Cortex of kidney (tissue), 1 donor: ENCODE results near the gene STIM1.

ENCODE experiments used
- DNase-seq: peaks from one replicate; lab custom pipeline; 2025; lab: John Stamatoyannopoulos, UW

STIM1 gene

DNA sequence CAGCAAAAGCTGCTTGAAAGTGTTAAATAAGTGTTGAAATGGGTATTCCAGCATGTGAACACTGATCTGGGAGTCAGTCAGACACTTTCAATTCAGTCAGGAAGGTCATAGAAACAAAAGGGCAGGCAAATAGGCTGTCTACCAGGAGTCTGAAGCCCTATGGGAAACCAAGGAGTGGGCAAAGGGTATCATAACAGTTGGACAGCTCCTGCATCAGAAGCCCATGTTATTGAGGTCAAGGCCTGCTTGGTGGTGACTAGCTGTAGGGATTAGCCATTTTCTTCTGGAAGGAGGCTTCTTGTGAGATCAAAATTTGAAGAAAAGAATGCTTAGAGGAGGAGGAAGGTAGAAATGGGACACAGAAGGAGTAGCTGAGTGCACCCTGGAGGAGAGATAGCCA, 97.3 kb downstream of the STIM1 start:
- DNase-seq: no peak

- no peak for DNase-seq
These were observed 97.9 kb downstream of the STIM1 start for GRCh38 chr11:3953327-3953726.

DNA sequence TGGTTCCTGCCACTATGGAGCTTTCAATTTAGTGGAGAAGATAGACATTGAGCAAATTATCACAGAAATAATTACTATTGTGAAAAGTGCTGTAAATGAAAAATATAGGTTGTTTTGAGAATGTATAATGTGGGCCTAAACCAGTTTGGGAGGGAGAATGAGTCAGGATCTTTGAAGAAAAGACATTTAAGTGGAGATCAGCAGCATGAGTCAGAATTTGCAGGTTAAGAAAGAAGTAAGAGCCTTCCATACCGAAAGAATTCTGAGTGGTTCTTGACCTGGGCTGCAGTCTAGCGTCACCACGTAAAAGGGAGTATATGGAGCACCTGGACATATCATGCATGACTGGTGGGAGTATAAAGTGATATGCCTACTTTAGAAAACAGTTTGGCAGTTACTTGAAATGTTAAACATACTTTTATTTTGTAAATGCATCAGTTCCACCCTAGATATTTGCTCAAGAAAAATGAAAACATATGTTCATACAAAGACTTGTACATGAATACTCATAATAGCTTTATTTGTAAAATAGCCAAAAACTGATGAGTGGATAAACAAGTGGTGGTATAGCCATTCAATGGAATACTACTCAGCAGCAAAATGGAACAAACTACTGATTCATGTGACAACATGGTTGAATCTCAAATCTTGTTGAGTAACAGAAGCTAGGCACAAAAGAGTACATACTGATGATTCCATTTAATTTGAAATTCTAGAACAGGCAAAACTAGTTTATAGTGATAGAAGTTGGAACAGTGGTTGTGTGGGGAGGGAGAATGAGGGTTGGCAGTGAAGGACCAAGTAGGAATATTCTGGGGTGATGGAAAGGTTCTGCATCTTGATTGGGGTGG, 99.2 kb downstream of the STIM1 start:
- no peak for DNase-seq

- DNase-seq: no peak
These were observed 99.8 kb downstream of the STIM1 start for GRCh38 chr11:3955299-3955665.

GRCh38 chr11:3956038-3956437, 100.6 kb downstream of the STIM1 start:
- DNase-seq: no peak

DNA sequence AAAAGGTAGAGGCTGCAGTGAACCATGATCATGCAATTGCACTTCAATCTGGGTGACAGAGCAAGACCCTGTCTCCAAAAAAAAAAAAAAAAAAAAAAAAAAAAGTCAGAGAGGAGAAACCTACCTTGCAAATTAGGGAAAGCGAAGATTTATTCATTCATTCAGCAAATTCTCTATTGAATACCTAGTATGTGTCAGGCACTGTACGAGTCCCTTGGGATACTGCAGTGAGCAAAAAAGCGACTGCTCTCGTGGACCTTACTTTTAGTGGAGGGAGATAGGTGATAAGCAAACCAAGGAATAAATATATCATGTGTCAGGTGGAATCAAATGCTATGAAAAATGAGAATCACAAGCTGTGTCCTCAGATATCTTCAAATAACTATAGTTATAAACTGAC, 101.3 kb downstream of the STIM1 start:
- no peak for DNase-seq

GRCh38 chr11:3957437-3957836, 102.0 kb downstream of the STIM1 start:
- DNase-seq: no peak

- no peak for DNase-seq
These were observed 102.8 kb downstream of the STIM1 start for GRCh38 chr11:3958281-3958680.

DNA sequence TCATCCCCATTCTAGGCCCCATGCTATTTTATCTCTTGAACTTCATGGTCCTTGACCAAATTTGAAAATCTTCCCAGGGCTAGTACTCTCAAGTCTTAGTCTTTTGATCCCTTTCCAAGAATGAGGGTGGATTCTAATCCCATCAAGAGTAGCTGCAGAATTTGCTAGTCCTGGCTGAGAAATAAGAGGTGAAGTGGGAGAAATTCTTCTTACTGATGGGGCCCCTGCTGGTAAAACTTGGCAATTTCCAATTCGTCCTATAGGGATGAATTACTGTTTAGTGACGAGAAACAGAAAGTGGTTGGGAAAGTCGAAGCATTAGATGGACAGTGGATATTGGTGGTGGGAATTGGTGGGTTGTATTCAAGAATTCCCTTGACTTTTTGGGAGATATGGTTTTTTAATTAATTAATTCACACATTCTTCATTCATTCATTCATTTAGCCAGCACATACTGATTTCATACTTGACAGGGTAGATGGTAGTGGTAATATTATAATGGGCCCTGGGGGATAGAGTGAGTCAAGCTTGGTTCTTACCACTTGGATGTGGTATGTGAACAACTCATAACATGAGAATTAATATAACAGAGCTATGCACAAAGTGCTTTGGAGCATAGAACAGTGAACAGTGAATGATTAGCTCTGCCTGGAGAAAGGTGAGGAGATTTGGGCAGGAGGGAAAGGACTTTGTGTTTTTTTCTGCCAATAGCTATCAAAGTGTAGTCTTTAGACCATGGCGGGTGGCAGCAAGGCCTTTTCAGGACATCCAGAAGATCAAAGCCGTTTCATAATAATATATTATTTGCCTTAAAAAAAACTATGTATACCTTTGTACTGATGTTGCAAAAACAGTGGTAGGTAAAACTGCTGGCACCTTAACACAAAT, 103.8 kb downstream of the STIM1 start:
- no peak for DNase-seq

DNA sequence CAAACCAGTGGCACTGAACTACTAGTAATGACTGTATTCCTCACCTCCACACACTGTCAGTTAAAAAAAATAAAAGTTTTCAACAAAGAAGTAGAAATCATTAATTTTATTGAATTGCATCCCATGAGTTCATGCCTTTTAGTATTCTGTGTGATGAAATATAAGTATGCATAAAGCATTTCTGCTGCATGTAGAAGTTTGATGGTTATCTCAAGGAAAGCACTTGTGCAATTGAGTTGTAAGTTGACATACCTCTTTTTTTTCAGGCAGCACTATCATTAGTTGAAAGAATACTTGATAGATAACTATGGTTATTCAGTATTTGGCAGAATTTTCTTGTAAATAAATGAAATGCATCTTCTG, 104.4 kb downstream of the STIM1 start:
- DNase-seq: no peak

DNA sequence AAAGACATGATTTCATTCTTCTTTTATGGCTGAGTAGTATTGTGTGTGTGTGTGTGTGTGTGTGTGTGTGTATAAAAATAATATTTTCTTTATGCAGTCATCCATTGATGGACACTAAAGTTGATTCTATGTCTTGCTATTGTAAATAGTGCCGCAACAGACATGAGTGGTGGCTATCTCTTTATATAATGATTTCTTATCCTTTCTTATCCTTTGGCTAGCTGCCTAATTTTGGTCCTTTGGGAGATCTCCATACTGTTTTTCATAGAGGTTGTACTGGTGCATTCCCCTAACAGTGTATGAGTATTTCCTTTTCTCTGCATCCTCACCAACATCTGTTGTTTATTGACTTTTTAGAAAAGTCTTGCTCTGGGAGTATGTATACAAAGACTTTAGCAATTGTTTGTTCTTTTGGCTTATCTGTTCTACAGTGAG, 107.0 kb downstream of the STIM1 start:
- DNase-seq: no peak

DNA sequence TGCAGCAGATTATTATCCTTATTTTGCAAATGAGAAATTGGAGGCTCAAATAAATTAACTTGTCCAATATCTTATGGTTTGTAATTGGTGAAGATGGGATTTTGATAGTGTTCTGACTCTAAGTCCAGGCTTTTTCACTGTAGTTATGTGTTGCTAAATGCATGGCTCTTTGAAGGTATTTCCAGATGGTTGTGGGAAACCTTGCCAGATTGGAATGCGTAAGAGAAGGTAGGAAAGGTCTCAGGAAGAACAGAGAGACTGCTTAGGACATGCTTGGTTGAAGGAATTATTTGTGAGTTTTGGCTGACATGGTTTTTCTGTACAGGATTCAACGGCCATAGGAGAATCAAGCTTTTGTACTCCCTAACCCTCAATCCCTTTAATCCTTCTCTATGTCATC, 108.6 kb downstream of the STIM1 start:
- no peak for DNase-seq

DNA sequence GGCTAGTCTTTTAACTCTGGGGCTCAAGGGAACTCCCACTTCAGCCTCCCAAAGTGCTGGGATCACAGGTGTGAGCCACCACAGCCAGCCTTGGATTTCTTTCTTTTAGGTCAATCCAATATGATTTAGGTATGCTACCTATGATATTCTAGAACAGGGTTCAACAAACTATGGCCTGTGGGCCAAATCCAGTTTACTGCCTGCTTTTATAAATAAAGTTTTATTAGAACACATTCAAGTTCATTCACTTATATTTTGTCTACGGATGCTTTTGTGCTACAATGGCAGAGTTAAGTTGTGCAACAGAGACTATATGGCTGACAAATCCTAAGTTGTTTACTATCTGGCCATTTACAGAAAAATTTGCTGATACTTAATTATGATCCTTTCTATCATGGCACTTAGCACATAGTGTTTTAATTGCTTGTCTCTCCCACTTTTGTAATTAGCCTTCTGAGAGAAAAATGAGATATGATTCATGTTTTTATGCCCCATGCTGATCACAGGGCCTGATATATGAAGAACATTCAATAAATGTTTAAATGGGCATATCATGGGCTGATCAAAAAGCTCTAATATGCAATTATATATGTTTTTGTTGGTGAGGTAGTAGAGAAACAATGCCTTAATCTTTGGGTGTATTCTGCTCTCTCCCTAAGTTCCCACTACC, 109.6 kb downstream of the STIM1 start:
- DNase-seq: no peak

GRCh38 chr11:3967695-3968094, 112.2 kb downstream of the STIM1 start:
- DNase-seq: no peak

GRCh38 chr11:3969200-3969599, 113.7 kb downstream of the STIM1 start:
- no peak for DNase-seq

- DNase-seq: no peak
These were observed 114.1 kb downstream of the STIM1 start for GRCh38 chr11:3969613-3970012.

DNA sequence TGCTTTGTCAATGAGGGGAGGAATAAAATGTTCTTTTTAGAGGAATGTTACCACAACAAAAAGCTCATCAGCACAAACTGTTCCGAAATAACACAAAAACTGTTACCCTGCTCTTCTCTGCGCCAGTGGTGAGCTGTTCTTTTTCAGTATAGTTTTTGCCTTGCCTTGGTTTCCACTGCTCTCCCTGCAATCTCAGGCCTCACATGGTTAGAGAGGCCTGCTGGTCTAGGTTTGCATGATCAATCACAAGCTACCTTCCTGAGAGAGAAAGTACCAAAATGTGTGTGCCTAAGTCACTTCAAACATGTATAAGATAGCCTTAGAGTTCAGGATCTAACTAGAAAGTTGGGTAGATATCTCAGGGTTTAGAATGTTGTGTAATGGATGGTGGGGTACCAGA, 114.6 kb downstream of the STIM1 start:
- no peak for DNase-seq

GRCh38 chr11:3971756-3972404, 116.4 kb downstream of the STIM1 start:
- no peak for DNase-seq

GRCh38 chr11:3972431-3972830, 117.0 kb downstream of the STIM1 start:
- no peak for DNase-seq

GRCh38 chr11:3977078-3977477, 121.6 kb downstream of the STIM1 start:
- DNase-seq: no peak

DNA sequence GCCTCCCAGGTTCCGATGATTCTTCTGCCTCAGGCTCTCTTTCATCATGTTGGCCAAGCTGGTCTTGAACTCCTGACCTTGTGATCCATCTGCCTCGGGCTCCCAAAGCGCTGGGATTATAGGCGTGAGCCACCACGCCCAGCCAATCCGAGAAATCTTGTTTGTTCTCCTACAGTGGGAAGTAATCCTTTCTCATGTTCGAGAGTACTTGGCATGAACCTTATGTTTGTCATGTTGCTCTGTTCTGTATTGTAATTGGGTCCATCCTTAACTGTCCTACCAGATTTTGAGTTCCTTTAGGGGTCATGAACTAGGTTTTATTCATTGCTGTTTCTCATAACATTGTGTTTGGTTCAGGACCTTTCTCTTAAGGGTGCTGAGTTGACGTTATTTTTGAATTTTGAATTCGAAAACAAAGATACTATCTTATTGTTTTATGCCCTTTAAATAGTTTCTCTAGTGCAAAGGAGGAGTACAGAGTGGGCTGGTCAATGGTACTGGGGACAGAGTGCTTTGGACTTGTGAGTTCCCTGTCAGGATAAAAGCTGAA, 125.7 kb downstream of the STIM1 start:
- DNase-seq: no peak

DNA sequence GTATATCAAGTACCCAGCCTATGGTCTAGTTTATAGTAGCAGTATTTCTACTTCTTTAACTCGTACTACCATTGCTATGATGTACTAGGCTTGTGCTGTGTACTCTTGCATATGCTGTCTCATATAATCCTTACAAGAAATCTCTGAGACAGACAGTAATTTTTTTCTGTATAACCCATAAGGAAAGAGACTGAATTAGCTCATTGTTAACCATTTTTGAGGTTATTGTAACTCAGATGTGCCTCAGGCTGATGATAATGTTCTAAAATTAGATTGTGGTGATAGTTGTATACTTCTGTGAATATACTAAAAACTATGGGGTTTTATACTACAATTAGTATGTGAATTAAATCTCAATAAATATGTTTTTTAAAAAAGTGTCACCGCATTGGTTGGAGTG, 127.0 kb downstream of the STIM1 start:
- no peak for DNase-seq
